GM06990 (cell line): ENCODE data around the gene TMEM107.
A peak's percentile ranks its signal among the peaks of the same experiment; 100 is the strongest.

ENCODE experiments used
- DNase-seq: peaks from one replicate; pipeline ENCODE4 v3.0.0-alpha.2; 2011; ENCODE audit not compliant: insufficient read length; ENCODE audit errors: extremely low read depth
- H3K27me3 ChIP-seq: replicated peaks from 2 replicates; pipeline ENCODE4 v1.6.0; 2011; ENCODE audit warnings: low read length; ENCODE audit not compliant: control insufficient read depth, insufficient read depth
- H3K36me3 ChIP-seq: 2 replicates; pipeline ENCODE4 v1.5.1; 2011; ENCODE audit warnings: low read length; ENCODE audit not compliant: control insufficient read depth, insufficient read depth
- H3K4me3 ChIP-seq: replicated peaks from 2 replicates; pipeline ENCODE4 v1.5.1; 2011; ENCODE audit warnings: low read depth, mild to moderate bottlenecking, control low read depth, low read length
- TF ChIP-seq, protein P1 (sequence below): IDR thresholded peaks from 2 replicates; pipeline ENCODE4 v1.5.1; 2011; ENCODE audit warnings: low read length, control low read depth, mild to moderate bottlenecking, inconsistent platforms; ENCODE audit not compliant: insufficient read depth, poor library complexity, severe bottlenecking

TMEM107 gene

DNA sequence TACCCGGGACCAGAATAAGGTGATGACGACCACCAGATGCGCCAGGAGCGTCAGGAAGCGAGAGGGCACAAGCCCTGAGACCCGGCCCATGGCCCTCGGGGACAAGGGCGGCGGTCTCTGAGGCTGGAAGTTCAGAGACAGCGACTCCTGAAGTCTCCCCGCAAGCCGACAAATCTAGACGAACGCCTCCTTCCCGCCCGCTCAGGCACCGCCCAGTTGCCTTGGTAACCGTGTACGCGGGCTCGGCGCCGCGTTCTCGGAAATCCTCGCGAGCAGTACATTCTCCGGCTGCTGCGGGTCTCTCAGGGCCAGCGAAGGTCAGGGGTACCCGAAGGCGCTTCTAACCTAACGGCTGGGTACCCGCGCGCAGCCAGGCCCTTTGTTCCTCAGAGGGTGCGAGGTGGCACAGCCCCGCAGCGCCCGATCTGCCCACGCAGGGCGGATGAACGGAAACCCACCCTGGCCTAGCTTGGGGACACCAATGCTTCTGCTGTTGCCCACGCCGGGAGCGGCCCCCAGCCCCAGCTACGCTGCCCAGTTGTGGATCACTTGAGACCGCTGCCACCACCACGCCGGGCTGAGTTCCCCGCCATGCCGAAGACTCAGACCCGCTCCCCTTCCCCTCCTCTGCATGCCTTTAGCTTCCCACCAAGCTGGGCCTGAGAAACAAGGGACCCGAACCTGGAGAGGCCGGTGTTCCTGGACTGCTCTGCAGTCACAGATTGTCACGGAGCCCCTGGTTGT is at the start of gene TMEM107:
Gene TMEM107, minus strand, starts transcription at position 184 of the 744 bp plus-strand sequence. Its CDS starts 94 bp downstream, at position 90.
- TF ChIP-seq, protein P1, sequence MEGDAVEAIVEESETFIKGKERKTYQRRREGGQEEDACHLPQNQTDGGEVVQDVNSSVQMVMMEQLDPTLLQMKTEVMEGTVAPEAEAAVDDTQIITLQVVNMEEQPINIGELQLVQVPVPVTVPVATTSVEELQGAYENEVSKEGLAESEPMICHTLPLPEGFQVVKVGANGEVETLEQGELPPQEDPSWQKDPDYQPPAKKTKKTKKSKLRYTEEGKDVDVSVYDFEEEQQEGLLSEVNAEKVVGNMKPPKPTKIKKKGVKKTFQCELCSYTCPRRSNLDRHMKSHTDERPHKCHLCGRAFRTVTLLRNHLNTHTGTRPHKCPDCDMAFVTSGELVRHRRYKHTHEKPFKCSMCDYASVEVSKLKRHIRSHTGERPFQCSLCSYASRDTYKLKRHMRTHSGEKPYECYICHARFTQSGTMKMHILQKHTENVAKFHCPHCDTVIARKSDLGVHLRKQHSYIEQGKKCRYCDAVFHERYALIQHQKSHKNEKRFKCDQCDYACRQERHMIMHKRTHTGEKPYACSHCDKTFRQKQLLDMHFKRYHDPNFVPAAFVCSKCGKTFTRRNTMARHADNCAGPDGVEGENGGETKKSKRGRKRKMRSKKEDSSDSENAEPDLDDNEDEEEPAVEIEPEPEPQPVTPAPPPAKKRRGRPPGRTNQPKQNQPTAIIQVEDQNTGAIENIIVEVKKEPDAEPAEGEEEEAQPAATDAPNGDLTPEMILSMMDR: peak; percentile 11
- no peaks in the 10 kb centered on the region for H3K27me3 ChIP-seq
- H3K36me3 ChIP-seq: no peaks in the 10 kb centered on the region
- H3K4me3 ChIP-seq: peak within 1 kb of the TSS; percentile 83
- DNase-seq: peak; percentile 89

GRCh38 chr17:8224891-8225812 is 49.0 kb upstream of the TMEM107 start:
- no peak for DNase-seq
- H3K36me3 ChIP-seq: peaks cover 20% of the 10 kb centered on the region
- no peaks in the 10 kb centered on the region for H3K27me3 ChIP-seq
- H3K4me3 ChIP-seq: no peak overlapping the region
- TF ChIP-seq, protein P1: no peak

DNA sequence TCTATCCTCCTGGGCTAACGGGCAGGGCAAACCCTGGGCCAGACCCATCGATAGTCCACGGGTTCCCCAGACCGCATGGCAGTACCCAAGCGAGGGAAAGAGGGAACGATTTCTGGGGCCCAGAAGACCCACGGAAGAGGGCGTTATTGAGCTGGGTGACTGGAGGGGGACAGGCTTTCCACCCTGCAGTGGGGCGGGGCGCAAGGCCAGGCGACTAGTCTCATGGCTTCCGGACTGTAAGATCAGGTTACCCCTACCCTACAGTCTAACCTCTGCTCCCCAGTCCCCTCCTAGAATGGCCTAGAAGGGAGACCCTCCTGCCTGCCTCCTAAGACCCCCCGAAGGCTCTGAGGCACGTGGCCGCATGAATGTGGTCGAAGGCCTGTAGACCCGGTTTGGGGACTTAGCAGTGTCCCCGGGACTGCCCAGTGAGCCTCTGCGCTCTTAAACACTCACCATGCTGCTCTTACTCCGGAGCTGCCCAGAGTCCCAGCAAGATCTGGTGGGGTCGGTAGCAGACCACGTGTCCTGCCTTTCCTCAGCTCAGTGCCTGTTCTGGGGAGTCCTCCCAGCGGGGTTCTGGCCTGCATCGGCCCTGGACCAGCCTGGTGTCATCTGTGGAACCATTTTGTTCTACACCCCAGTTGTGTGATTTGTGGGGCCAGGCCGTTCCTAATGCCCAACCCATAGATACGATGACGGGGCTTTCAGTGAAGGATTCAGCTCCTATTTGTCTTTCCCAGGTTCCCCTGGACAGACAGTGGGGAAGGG is 47.4 kb upstream of the TMEM107 start:
- TF ChIP-seq, protein P1: peak; percentile 50
- Histone ChIP-seq H3K27me3 (no peaks in the 10 kb centered on the region), H3K36me3 (peaks cover 13% of the 10 kb centered on the region), H3K4me3 (peak overlapping the region; percentile 65)
- DNase-seq: peak; percentile 80

DNA sequence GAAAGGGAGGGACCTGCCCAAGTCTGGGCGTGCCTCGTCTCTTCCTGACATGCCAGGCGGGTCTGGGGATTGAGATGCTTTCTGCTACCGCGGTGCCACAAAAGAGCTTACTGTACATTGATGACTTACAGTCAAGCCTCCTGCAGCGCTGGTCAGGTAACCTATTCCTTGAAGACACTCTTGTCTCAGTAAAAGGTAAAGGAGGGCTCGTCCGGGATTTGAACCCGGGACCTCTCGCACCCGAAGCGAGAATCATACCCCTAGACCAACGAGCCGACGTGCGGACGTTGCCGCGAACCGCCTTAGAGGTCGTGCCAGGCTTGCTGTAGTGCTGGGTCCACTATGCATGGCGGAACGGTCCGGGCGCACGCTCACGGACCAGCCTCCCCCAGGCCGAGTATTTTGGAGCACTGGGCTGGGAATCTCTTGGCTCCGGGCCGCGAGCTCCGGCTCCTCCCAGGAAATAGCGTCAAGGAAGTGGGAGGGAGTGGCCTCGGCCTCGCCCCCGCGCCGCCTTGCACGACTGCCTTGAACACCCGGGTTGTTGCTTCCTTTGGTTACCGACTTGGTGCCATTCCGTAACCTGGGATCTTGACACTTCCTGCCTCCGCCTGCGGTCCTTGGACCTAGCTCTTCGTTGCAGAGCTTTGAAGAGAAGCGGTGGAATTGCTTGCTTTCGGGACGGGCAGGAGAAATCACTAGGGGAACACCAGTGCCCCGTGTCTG is 46.6 kb upstream of the TMEM107 start:
- H3K36me3 ChIP-seq: peaks cover 7% of the 10 kb centered on the region
- no peaks in the 10 kb centered on the region for H3K27me3 ChIP-seq
- TF ChIP-seq, protein P1: no peak
- H3K4me3 ChIP-seq: peak overlapping the region; percentile 65
- peak; percentile 94 for DNase-seq

DNA sequence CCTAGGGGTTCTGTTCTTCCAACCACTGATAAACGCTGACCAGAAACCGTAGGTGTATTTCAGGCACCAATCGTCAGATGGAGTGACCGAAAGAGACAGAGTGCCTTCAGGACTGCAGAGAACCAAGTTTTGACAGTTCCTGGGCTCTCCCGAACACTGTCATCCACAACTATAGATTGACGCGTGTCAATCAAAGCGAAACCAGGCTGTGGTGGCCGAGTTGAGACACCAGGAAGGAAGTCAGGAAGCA is 46.1 kb upstream of the TMEM107 start:
- H3K36me3 ChIP-seq: peaks cover 3% of the 10 kb centered on the region
- no peaks in the 10 kb centered on the region for H3K27me3 ChIP-seq
- peak overlapping the region; percentile 65 for H3K4me3 ChIP-seq
- no peak for DNase-seq
- TF ChIP-seq, protein P1: no peak
